Adrenal gland (tissue), 5 donors: Measurements from ENCODE around the gene BTBD9.

Source experiments
- POLR2A ChIP-seq, 2 donors: fragments of 450-650 bp; IDR thresholded peaks; one replicate each; pipeline ENCODE4 v1.6.1; 2017; ENCODE audit warnings: antibody characterized with exemption in 2 of 2, mild to moderate bottlenecking in 2 of 2, moderate library complexity in 1 of 2
- TF ChIP-seq, protein P1 (sequence below), 6 experiments: fragments of 450-650 bp in 4 of 6; fragments of 200-600 bp in 2 of 6; sonication (generic) in 1 of 6; IDR thresholded peaks; 1 replicate in 5 of 6; 2 replicates in 1 of 6; pipeline versions ENCODE4 v1.5.1 to v1.8.0; 2016 to 2021; ENCODE audit warnings: antibody characterized with exemption in 6 of 6, mild to moderate bottlenecking in 2 of 6, moderate library complexity in 1 of 6
- donor health status: DM: no; HTN: no; CAD: no.

DNA sequence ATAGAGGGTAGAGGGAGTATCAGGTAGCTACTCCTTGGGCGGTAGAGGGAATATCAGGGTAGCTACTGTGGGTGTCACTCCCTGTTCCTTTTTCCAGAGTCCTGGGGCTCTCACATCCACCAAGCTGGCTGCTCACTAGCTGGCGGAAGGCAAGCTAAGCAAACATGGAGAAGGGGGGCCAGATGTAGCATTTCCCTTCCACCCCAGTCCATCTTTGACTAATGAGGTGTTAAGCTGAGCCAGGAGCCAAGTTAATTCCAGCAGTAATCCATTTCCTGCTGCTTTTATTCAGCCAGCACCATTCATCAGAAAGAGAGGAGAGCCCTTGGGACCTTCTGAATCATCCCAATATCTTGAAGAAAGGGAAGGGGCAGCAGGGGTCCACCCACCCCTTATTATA, 490.2 kb downstream of the BTBD9 start:
- TF ChIP-seq, protein P1, sequence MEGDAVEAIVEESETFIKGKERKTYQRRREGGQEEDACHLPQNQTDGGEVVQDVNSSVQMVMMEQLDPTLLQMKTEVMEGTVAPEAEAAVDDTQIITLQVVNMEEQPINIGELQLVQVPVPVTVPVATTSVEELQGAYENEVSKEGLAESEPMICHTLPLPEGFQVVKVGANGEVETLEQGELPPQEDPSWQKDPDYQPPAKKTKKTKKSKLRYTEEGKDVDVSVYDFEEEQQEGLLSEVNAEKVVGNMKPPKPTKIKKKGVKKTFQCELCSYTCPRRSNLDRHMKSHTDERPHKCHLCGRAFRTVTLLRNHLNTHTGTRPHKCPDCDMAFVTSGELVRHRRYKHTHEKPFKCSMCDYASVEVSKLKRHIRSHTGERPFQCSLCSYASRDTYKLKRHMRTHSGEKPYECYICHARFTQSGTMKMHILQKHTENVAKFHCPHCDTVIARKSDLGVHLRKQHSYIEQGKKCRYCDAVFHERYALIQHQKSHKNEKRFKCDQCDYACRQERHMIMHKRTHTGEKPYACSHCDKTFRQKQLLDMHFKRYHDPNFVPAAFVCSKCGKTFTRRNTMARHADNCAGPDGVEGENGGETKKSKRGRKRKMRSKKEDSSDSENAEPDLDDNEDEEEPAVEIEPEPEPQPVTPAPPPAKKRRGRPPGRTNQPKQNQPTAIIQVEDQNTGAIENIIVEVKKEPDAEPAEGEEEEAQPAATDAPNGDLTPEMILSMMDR (IDR thresholded peaks at IDR 0.05) = no peak
- no peak for TF ChIP-seq POLR2A (IDR thresholded peaks at IDR 0.05)
